ENCODE results near the gene SCTR.

The SCTR gene

GRCh38 chr2:119440873-119441272, 83.4 kb downstream of the SCTR start:
- DNase-seq, result no peak

GRCh38 chr2:119440501-119440870, 83.8 kb downstream of the SCTR start:
- DNase-seq, result no peak

GRCh38 chr2:119439574-119440500, 84.4 kb downstream of the SCTR start:
- no peak for DNase-seq

- no peak for DNase-seq
These were observed 85.5 kb downstream of the SCTR start for GRCh38 chr2:119438726-119439284.

- no peak for DNase-seq
These were observed 86.1 kb downstream of the SCTR start for GRCh38 chr2:119438128-119438656.

GRCh38 chr2:119436993-119437772, 87.1 kb downstream of the SCTR start:
- DNase-seq, result no peak

GRCh38 chr2:119435953-119436297, 88.4 kb downstream of the SCTR start:
- DNase-seq, result no peak

GRCh38 chr2:119435081-119435952, 89.0 kb downstream of the SCTR start:
- DNase-seq, result no peak

- DNase-seq, result no peak
These were observed 89.6 kb downstream of the SCTR start for GRCh38 chr2:119434664-119435063.

GRCh38 chr2:119433636-119434327, 90.5 kb downstream of the SCTR start:
- no peak for DNase-seq

- DNase-seq, result no peak
These were observed 91.3 kb downstream of the SCTR start for GRCh38 chr2:119432851-119433522.

- peak; percentile 8 for DNase-seq
These were observed 92.1 kb downstream of the SCTR start for GRCh38 chr2:119431976-119432850.

GRCh38 chr2:119431155-119431975, 92.9 kb downstream of the SCTR start, which contains the start of gene TMEM37:
TSS of gene TMEM37 (plus strand) at chr2:119431854. CDS start at chr2:119431904, 50 bp downstream.
- peak; percentile 72 for DNase-seq

- DNase-seq, result no peak
These were observed 94.2 kb downstream of the SCTR start for GRCh38 chr2:119430023-119430498.

- DNase-seq, result peak; percentile 10
These were observed 94.9 kb downstream of the SCTR start for GRCh38 chr2:119429225-119429981.

GRCh38 chr2:119428488-119429224, 95.6 kb downstream of the SCTR start:
- no peak for DNase-seq

GRCh38 chr2:119427756-119428155, 96.5 kb downstream of the SCTR start:
- DNase-seq, result no peak
